Breast epithelium (tissue), 3 donors: ENCODE measurements around the gene OR51V1.

Source experiments
- CTCF ChIP-seq, 3 donors: fragments of 450-650 bp; IDR thresholded peaks; one replicate each; pipeline ENCODE4 v1.5.1; 2016 to 2017; ENCODE audit warnings: antibody characterized with exemption in 3 of 3, mild to moderate bottlenecking in 3 of 3, moderate library complexity in 3 of 3
- POLR2A ChIP-seq: fragments of 450-650 bp; IDR thresholded peaks from one replicate; pipeline ENCODE4 v1.6.1; 2016; ENCODE audit warnings: antibody characterized with exemption, mild to moderate bottlenecking, moderate library complexity

GRCh38 chr11:5226732-5227310 is 26.3 kb upstream of the OR51V1 start, which contains the start of gene HBB:
- TF ChIP-seq POLR2A = no peak
- no peak for TF ChIP-seq CTCF (IDR thresholded peaks at IDR 0.05)
